G401.6 (cell line): ENCODE measurements around the gene IL22RA1.

Source experiments
- FAIRE-seq: peaks from 2 replicates; lab custom pipeline; 2012; peaks lifted over from hg19 to GRCh38; lab: Jason Lieb, UNC

Gene IL22RA1, protein sequence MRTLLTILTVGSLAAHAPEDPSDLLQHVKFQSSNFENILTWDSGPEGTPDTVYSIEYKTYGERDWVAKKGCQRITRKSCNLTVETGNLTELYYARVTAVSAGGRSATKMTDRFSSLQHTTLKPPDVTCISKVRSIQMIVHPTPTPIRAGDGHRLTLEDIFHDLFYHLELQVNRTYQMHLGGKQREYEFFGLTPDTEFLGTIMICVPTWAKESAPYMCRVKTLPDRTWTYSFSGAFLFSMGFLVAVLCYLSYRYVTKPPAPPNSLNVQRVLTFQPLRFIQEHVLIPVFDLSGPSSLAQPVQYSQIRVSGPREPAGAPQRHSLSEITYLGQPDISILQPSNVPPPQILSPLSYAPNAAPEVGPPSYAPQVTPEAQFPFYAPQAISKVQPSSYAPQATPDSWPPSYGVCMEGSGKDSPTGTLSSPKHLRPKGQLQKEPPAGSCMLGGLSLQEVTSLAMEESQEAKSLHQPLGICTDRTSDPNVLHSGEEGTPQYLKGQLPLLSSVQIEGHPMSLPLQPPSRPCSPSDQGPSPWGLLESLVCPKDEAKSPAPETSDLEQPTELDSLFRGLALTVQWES

DNA sequence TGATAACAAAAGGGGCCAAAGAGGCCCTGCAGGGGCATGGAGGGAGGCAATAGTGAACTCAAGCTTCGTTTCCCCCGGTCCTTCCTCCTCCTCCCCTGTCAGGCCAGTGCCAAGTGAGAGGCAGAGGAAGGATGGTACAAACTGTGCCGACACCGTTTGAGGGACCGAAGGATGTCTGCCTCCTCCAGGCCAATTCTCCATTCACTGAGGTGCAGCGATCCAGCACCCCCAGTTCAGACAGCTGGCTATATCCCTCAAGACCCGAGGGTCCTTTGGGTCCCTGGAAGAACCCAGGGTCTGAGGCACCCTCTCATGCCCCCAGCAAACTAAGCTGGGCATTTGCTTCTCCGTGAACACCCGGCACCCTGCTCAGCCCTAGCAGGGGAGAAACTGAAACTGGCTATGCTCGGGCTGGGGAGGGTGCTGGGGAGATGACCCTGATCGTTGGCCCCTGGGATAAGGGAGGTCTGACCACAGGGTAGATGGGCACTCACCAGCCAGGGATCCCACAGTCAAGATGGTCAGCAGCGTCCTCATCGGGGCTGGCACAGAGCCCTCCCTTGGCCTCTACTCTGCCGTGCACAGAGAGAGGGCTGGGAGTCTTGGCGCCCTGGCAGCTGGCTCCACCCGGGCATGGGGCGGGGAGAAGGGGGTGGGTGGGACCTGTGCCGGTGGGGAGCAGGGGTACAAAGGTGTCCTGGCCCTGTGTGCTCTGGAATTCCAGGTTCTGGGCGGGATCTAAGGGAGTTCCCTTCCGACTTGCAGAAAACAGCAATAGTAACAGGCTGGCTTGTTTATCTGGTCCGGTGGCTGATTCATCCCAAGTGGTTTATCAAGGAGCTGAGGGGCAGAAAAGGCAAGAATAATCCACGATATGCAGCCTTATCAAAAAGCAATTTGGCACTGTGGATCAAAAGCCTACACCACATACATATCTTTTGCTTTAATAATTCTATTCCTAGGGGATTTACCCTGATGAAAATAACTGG, at the start of gene IL22RA1:
TSS of gene IL22RA1 (minus strand) at position 595 of the 989 bp plus-strand sequence. CDS start at position 537, 58 bp downstream.
- no peak for FAIRE-seq

DNA sequence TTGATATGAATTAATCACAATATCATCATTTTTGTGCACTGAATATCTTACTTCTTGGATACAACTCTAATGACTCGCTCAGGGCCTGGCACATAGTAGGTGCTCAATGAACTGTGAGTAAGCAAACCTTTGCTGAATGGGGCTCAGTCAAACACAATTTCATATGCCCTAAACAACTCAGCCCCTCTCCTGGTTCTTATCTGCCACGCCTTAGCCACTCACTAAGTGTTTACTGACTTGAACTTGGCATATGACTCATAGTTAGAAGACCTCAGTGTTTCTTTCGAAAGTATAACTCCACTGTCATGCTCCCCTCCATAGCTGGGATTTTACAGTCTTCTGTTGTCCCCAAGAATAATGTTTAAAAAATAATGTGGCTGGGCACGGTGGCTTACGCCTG, 48.9 kb upstream of the IL22RA1 start:
- FAIRE-seq: no peak

DNA sequence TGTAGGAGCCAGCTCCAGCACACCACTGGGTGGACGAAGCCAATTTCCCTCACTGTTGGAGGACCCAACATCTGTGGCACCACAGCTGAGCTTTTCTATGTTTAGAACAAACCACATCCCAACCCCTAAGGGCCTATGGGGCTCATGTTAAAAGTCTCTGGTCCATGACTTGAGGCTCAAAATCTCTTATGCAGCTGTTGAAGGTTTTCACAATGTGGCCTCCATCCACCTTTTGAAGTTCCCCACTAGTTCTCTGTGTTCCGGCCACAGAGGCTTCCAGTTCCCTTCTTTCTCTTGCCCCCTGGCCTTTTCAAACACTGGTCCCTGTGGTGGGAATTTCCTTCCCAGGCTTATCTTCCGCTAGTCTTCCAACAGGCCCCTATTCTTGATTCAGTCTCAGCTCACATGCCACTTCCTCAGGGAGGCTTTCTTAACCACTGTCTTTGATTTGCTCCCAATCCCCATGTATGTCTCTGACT, 48.1 kb upstream of the IL22RA1 start:
- no peak for FAIRE-seq

DNA sequence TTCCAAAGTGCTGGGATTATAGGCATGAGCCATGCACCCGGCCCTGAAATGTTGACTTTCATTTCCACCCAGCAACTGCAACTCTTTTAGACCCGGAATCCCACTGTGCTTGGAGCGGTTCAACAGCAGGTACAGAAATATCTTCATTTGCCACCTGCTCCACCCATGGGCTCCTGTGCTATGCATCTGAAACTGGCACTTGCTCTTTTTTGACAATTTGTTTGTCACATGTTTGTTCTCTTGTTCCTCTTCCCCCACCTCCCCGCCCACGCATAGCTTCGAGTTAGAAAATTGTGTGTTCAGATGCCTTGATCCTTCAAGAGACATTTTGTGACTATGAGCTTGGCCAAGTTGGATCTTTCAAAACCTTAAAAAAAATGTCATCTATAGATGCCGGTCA, 46.6 kb upstream of the IL22RA1 start:
- FAIRE-seq: no peak

DNA sequence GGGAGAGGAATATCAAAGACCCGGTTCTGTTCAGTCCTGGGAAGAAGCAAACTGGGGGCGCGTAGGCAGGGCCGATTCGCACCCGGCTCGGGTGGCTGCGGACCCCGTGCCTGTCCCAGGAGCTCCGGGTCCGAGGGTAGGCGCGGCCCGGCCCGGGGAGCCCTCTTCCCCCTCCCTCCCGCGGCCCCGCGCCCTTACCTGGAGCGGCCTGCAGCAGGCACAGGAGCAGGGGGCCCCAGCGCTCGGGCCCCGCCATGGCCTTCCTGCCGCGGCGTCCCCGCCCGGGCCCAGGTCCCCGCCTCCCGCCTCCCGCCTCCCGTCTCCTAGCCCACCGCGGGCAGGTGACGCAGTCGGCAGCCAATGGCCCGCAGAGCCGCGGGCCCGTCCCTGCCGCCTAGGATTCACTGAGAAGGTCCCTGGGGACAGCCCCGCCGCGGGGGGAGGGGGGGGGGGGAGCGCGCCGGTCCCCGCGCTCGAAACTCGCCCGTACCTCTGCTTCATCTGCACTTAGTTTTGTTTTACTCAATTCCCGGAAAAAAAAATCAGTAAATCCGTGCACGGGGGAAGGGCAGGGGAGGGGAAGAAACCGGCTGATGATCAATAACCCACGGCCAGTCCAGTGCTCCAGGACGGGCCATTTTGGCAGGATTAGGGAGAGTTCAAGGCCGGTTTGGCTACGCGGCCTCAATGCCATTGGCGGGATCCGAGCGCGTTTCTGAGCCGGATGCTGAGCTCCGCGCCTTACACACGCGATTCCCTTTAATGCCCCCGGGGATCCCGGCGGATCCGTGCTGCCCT, 44.3 kb upstream of the IL22RA1 start, which contains the start of gene IFNLR1:
TSS of gene IFNLR1 (minus strand) at position 297 of the 798 bp plus-strand sequence. CDS start at position 256, 41 bp downstream.
- no peak for FAIRE-seq

DNA sequence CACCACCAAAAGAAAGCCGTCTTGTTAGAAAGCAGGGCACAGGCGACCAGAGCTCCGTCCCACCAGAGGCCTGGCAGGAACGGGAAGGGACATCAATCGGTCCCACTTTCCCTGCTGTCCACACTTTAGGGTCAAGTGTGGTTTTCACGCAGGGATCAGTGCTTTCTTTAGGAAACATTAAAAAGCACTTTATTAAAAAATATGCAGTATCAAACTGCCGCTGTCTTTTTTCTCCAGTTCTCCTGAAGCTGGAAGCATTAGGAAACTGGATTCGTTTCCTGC, 43.7 kb upstream of the IL22RA1 start:
- FAIRE-seq: no peak

DNA sequence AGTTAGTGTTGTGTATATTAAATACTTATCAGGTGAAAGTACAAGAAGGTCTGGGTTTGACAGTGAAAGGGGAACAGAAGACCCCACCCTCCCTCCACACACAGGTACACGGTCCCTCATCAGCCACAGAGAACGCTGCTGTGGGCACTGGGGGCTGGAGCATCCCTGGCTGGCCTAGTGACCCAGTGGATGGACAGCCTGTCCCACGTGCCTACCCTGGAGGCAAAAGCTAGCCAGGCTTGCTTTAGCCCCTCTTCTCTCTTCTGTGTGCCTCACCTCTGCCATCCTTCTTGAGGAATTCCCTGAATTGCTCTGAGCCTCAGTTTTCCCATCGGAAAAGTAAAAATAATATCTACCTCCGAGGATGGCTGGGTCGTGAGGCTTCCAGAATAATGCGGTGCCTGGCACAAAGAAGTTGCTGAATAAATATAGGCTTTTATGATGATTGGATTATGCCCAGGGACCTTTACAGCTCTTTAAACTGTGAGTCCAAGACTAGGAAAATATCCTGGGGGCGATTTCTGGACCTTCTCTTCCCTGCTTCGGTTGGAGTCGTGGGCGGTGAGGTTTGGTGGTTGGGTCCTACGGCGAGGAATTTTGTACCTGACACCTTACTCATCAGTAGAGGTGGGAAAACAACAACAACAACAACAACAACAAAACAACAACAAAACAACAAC, 43.2 kb upstream of the IL22RA1 start:
- no peak for FAIRE-seq

DNA sequence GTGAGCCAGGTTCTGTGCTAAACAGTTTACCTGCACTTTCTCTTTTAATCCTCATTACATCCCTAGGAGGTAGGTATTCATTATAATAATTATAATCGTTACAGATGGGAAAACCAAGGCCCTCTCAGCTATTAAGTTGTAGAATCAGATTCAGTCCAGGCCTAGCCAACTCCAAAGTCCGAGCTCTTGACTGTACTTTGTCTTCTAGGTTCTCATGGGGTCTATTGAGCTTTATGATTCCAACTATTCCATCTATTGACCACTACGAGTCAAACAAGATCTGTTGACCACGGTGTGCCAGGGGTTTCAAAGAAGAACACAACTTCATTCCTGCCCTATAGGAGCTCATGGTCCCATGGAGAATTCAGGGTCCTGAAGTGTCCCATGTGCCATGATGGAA, 42.1 kb upstream of the IL22RA1 start:
- no peak for FAIRE-seq

DNA sequence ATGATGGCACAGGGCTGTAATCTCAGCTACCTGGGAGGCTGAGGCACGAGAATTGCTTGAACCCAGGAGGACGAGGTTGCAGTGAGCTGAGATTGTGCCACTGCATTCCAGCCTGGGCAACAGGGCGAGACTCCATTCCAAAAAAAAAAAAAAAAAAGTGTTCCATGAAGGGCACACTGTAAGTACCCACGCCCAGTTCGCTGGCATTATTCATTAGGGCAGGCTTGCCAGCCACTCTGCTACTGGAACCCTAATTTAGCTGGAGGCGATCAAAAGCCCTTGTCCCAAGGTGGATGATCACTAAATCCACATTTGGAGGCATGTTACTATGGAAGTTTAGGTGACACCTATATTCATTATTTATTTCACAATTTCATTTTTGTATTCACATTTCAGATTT, 39.1 kb upstream of the IL22RA1 start:
- FAIRE-seq: no peak

DNA sequence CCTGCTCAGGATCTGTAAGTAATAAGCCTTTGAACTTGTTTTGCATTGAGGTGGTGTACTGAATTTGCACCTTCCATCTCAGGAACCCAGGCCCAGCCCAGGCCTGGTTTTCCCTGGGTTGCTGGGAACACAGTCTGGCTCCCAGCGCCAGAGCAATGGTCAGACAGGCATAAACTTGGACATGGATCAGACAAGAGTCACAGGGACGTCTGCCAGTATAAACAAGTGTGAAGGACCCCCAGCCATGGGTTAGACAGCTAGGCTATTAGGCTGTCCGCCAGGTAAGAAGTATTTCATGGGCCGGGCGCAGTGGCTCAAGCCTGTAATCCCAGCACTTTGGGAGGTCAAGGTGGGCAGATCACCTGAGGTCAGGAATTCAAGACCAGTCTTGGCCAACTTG, 38.7 kb upstream of the IL22RA1 start:
- FAIRE-seq: no peak

DNA sequence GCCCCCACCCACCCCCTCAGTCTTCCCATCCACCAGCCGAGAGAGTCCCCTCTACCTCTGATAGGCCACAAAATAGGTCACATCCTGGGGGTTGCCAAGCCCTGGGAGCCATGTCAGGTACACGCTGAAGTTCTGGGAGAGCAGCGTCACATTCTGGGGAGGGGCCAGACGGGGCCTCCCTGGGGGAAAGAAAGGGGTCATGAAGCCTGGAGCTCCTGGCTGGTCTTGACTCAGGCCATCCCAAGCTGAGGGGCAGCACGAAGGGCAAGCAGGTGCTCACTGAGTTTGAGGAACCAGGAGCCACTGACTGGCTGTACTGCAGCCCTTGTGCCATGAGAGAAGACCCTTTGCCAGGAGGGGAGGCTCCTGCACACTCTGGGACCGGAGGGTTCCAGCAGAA, 37.7 kb upstream of the IL22RA1 start:
- no peak for FAIRE-seq

DNA sequence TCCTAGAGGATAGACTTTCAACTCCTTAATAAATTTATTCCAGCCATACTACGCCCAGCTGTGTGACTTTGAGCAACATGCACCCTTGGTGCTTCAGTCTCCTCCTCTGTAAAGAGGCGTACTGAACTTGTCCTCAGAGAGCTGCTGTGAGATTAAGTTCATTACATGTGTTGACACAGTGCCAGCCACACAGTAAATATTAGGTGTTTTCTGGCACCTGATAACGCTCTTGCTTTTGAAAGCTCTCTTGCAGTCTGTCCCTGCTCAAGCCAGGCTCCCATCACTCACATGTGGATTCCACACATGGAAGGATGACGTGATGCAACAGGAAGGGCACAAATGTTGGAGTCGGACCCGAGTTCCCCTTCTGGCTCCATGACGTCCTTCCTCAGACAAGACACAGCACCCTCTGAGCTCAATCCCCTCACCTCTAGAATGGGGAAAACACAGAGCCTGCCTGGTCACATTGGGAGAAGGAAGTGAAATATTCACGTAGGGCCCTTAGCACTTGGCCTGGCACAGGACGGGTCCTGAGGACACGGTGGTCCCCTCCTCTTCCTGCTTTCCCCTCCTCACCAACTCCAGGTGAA, 36.4 kb upstream of the IL22RA1 start:
- no peak for FAIRE-seq

DNA sequence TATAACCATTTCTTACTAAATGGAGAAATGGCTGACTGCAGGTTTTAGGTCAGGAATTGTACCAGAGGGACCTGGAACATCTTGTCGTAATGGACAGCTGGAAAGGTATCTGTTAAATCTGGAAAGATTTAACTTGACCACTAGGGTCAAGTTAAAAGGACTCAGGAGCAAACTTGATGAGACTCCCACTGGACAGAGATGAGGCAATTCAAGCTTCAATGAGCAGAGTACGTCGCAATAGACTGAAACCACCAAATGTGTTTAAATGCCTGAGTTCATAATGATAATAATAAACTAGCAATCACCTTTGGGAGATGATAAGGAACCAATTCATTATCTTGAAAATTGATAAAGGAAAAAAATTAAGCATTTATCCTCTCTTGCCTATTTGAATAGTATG, 35.5 kb upstream of the IL22RA1 start:
- no peak for FAIRE-seq

DNA sequence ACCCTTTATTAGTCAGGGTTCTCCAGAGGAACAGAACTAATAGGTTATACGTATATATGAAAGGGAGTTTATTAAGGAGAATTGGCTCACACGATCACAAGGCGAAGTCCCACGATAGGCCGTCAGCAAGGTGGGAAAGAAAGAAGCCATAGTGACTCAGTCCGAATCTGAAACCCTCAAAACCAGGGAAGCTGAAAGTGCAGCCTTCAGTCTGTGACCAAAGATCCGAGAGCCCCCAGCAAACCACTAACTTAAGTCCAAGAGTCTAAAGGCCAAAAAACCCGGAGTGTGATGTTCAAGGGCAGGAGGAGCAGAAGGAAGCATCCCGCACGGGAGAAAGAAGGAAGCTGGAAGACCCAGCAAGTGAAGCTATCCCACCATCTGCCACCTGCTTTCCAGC, 34.2 kb upstream of the IL22RA1 start:
- FAIRE-seq: no peak

DNA sequence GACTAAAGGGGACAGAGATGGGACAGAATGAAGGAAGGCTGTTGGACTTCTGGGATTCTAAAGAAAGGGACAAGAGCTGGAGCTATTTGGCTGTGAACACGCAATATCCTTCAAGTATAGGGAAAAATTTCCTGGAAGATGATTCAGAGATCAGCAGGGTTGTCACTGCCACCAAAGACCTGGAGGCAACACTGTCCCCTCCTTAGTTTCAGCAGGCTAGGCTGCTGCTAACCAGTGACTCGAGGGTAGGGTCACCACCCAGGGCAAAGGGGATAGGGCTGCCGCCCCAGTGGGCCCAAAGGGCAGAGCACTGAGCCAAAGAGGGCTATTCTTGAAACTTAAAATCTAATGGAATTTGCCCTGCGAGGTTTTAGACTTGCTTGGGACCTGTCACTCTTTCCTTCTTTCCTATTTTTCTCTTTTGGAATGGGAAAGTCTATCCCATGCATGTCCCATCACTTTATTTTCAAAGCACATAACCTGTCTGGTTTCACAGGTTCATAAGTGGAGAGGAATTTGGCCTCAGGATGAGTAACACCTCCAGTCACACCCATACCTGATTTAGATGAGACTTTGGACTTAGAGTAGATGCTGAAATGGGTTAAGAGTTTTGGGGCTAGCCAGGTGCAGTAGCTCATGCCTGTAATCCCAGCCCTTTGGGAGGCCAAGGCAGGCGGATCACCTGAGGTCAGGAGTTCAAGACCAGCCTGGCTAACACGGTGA, 32.3 kb upstream of the IL22RA1 start:
- FAIRE-seq: no peak

DNA sequence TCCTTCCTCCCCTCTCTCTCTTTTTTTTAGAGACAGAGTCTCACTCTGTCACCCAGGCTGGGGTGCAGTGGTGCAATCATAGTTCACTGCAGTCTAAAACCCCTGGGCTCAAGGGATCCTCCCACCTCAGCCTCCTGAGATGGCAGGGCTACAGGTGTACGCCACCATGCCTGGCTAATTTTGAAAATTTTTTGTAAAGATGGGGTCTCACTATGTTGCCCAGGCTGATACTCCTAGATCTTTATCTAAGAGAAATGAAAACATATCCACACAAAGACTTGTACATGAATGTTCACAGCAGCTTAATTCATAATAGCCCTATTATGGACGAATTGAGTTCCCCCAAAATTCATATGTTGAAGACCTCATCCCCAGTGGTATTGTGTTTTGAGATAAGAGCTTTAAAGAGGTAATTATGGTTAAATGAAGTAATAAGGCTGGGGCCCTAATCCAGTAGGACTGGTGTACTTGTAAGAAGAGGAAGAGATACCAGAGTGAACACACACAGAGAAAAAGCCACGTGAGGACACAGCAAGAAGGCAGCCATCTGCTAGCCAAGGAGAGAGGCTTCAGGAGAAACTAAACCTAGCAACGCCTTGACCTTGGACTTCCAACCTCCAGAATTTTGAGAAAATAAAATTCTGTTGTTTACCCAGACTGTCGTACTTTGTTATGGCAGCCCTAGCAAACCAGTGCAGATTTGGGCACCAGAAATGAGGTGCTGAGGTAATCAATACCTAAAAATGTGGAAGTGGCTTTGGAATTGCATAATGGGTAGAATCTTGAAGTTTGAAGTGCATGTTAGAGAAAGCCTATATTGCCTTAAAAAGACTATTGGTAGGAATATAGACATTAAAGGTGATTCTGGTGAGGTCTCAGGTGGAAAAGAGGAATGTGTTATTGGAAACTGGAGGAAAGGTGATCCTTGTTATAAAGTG, 31.0 kb upstream of the IL22RA1 start:
- no peak for FAIRE-seq

DNA sequence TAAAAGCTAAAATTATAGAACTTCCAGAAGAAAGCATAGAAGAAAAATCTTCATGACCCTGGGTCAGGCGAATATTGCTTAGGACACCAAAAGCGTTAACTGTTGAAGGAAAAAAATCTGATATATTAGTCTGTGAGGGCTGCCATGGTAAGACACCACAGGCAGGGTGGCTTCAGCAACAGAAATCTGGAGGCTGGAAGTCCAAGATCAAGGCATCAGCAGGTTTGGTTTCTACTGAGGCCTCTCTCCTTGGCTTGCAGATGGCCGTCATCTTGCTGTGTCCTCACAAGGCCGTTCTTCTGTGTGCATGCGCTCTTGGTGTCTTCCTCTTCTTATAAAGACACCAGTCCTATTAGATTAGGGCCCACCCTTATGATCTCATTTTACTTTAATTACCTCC, 29.7 kb upstream of the IL22RA1 start:
- FAIRE-seq: no peak

DNA sequence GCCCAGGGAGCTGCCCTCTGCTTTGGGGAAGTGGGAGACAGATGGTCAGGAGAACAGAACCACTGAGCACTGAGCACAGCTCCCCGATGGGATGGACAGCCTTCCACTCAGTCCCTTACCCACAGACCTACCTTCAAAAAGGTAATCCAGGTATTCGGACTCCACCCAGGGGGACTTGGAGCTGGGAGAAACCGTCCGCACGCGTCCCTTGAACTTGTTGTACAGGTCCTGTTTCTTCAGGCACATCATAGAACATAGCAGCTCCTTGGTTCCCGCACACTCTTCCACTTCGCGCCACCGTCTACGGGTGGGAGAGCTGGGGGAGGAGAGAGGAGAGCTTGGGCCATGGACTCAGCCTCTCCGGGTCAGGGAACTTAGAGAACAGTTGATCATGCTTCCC, 26.3 kb upstream of the IL22RA1 start:
- FAIRE-seq: no peak

DNA sequence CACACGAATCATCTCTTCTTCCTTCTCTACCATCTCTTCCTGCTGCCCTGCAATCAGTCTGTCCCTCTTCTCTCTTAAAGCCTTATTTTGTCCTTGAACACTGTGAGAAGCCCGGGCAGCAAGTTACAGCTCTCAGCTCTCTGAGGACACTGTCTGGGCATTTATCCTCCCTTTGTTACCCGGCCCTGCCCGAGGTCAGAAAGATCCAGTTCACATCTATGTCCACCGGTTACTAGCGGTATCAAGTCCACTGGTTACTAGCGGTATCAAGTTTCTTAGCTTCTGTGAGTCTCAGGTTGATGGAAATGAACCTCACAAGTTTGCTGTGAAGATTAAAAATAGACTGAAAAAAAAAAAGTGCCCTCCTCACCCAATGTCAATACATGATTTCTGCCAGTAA, 25.3 kb upstream of the IL22RA1 start:
- no peak for FAIRE-seq
